ENCODE measurements around the gene TMA7B.

The TMA7B gene
- 0.65 to 4.3 reads per million in 2 experiments for total RNA-seq

- DNase-seq (ENCODE audit: low read depth) = peak; percentile 18
These were observed at the start of gene TMA7B for GRCh38 chr22:39959640-39960447. Gene TMA7B (plus strand): TSS chr22:39960397. CDS start chr22:39964375, 3,978 bp downstream.

- DNase-seq (ENCODE audit: low read depth) = no peak
These were observed 49.2 kb upstream of the TMA7B start for GRCh38 chr22:39910876-39911613.

DNA sequence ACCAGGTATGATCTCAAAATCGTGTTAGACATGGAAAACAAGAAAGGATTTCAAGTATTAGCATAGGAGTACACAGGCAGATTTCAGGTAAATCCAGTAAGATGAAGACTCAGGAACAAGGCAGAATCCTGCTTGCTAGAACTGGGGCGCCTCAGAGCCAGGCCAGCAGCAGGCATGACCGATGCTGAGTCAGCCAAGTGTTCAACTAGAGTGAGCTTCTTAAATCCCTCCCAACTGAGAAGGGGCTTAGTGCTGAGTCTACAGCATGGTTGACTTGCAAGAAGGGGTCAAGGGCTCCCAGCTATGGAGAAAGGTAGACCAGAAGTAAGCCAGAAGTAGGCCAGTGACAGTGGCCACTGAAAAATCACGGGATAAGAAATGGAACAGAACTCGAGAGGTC is 46.9 kb upstream of the TMA7B start:
- no peak for DNase-seq (ENCODE audit: low read depth)

DNA sequence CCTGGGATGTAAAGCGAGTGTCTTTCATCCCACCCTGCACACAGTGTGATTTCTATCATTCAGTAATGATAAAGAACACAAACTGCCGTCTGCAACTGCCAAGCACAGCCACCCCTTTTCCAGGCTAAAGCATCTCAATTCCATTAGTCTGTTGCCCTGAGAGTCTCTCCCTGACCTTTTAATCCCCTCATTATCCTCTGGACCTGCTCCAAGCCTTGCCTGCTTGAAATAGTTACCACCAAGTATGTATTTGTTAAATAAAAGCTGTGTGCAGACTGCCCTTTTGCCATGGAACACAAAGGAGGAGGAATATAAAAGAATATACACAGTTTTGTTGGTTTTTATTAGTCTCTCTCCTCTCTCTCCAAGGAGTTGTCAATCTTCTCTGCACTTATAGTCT is 46.3 kb upstream of the TMA7B start:
- no peak for DNase-seq (ENCODE audit: low read depth)

GRCh38 chr22:39914584-39914983 is 45.6 kb upstream of the TMA7B start:
- DNase-seq (ENCODE audit: low read depth) = no peak

- no peak for DNase-seq (ENCODE audit: low read depth)
These were observed 44.9 kb upstream of the TMA7B start for GRCh38 chr22:39915295-39915726.

- no peak for DNase-seq (ENCODE audit: low read depth)
These were observed 43.7 kb upstream of the TMA7B start for GRCh38 chr22:39916496-39916895.

DNA sequence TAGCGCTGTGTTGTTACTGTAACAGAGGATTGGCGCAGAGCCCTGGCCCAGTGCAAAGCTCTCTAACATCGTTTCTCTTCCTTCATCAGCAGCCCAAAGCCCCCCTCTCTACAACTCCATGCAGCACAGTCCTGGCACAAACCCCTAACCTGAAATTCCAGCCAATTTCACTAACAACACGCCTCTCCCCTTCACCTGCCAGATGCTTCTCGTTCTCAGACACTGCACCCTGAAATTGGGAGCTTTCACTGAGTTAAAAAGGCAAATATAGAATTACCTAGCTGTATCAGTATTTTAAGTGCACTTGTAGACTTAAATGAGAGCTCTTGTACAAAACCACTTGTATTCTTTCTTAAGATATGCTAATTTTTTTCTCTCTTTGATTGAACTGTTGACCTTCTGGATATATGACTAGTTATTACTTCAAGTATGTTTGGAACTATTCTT is 43.0 kb upstream of the TMA7B start:
- DNase-seq (ENCODE audit: low read depth) = no peak

GRCh38 chr22:39917776-39918495 is 42.3 kb upstream of the TMA7B start:
- DNase-seq (ENCODE audit: low read depth) = no peak

GRCh38 chr22:39920134-39920743 is 40.0 kb upstream of the TMA7B start:
- no peak for DNase-seq (ENCODE audit: low read depth)

DNA sequence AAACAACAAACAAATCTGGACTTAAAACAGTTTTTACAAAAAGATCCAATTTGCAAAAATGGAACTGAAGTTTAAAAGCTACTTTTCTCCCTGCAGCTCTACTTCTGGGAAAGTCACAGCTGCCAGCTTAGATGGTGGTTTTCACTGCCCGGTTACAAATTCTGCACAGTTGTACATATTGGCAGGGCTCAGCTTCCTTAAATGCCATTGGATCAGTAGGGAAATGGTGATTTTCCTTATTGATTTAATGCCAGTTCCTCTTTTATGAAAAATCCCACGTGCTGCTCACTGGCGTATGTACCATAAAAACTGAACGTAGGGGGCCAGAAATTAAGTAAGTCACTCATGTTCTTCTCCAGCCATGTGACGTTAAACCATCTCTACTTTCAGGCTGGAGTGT is 36.5 kb upstream of the TMA7B start:
- no peak for DNase-seq (ENCODE audit: low read depth)

GRCh38 chr22:39924286-39924685 is 35.9 kb upstream of the TMA7B start:
- DNase-seq (ENCODE audit: low read depth) = no peak

DNA sequence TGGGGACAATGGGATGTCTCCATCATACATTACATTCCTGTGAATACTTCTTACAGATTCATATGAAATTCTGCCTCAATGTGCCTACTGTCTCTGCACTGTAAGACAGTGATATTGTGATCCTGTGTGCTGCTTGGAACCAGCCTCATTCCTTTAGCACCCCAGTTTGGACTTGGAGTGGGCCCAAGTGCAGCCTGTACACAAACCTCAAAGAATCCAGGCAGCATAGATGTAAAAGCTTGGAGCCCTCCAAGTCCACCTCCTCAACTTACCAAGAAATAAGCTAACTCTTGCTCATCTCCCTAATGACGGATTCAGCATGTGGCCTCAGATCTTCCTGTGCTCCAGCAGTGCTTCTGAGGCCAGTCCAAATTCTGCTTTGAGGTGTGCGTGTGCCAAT is 34.9 kb upstream of the TMA7B start:
- no peak for DNase-seq (ENCODE audit: low read depth)

GRCh38 chr22:39925909-39926679 is 34.1 kb upstream of the TMA7B start:
- DNase-seq (ENCODE audit: low read depth) = no peak

GRCh38 chr22:39926753-39927152 is 33.4 kb upstream of the TMA7B start:
- DNase-seq (ENCODE audit: low read depth) = no peak

DNA sequence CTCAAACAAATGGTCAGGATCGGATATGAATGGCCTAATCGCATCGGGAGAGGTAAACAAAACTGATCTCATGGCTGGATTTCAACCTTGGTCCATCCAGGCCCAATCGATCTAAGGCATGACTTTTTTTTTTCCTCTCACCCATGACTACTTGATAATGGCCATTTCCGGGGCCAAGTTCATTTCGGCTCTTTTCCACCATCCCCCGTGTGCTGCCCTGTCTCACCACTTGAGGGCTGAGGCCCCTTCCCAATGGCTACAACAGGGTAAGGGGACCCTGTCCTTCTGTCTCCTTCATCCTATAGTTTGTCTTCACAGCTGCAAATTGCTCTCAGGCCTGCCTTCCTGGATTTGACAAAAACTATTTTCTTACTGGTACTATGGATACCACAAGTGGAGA is 32.7 kb upstream of the TMA7B start:
- DNase-seq (ENCODE audit: low read depth) = no peak

DNA sequence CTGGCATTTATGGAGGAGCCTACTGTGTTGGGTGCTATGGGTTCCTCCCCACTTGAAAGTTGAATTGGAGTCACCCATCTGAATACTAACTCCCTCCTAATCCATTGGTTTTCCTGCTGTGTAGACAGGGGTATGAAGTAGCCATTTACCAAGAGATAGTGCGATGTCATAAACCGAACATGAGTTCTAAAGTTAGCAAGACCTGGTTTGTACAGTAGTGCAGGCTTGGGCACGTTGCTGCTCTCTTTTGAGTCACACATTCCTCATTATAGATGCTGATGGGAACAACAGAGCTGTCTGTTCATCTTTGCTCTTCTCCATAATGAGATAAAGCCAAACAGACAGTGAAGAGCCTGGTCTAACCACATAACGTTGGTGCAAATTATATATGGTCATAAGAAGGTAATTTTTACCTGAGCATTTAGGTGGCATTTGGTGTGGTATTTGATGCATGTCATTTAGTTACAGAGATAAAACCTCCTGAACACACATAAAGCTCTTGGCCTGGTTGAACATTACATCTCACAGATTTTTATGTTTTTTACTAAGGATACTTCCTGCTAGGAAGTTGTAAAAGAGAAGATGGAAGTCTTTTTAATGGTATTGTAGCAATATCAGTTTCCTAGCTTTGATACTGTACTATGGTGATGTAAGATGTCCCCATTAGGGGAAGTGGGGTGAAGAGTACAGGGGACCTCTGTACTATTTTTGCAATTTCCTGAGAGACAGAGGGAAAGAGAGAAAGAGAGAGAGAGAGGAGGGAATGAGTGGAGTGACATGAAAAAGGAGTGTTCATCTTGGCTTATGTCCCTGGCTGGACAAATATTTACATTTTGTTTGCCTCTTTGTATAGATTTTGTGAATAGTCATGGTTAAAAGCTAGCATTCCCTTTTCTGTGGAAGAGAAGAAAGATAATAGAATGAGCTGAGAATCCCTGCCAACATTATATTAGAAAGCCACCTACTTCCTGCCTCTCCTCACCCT is 31.4 kb upstream of the TMA7B start:
- DNase-seq (ENCODE audit: low read depth) = no peak

- DNase-seq (ENCODE audit: low read depth) = no peak
These were observed 28.9 kb upstream of the TMA7B start for GRCh38 chr22:39931251-39931650.

DNA sequence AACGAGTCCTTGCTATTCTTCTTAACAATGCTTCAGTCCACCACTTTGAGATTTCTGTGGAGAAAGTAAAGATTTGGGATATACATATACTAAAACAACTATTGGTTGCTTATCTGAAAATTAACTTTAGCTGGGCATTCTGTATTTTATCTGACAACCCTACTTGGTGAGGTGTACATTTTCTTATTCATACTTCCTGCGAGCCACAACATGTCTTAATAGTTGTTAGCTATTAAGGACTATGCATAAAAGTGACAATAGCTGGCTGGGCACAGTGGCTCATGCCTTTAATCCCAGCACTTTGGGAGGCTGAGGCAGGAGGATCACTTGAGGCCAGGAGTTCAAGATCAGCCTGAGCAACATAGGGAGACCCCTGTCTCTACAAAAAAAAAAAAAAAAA is 28.0 kb upstream of the TMA7B start:
- no peak for DNase-seq (ENCODE audit: low read depth)

Measured in T follicular helper cell (primary cell).